GM21447 (cell line): ENCODE measurements around the gene GSG1L2.

Experiments used
- ATAC-seq: cut with Tn5 transposase; IDR thresholded peaks from one replicate; pipeline ENCODE4 v1.9.1; 2021; ENCODE audit not compliant: unreplicated experiment

Gene GSG1L2

GRCh38 chr17:9825641-9826150 is 3.8 kb upstream of the GSG1L2 start, which contains the start of gene GLP2R:
Gene GLP2R, plus strand, starts transcription at chr17:9825924. Its CDS starts 140 bp downstream, at chr17:9826064.
- no peak for ATAC-seq

GRCh38 chr17:9824797-9825338 is 3.0 kb upstream of the GSG1L2 start:
- no peak for ATAC-seq

GRCh38 chr17:9824094-9824493 is 2.2 kb upstream of the GSG1L2 start:
- ATAC-seq = no peak

GRCh38 chr17:9820448-9820847 is 1.4 kb downstream of the GSG1L2 start:
- no peak for ATAC-seq

- no peak for ATAC-seq
Observed at GRCh38 chr17:9818760-9819159, 3.1 kb downstream of the GSG1L2 start.

- no peak for ATAC-seq
Observed at GRCh38 chr17:9817086-9817485, 4.8 kb downstream of the GSG1L2 start.

GRCh38 chr17:9816472-9816871 is 5.4 kb downstream of the GSG1L2 start:
- no peak for ATAC-seq

GRCh38 chr17:9814337-9814945 is 7.4 kb downstream of the GSG1L2 start:
- no peak for ATAC-seq

GRCh38 chr17:9813166-9813565 is 8.7 kb downstream of the GSG1L2 start:
- no peak for ATAC-seq

- no peak for ATAC-seq
Observed at GRCh38 chr17:9811537-9811936, 10.3 kb downstream of the GSG1L2 start.

GRCh38 chr17:9811086-9811485 is 10.8 kb downstream of the GSG1L2 start:
- ATAC-seq = no peak

GRCh38 chr17:9810100-9810949 is 11.6 kb downstream of the GSG1L2 start:
- ATAC-seq = no peak

- ATAC-seq = no peak
Observed at GRCh38 chr17:9809409-9809808, 12.5 kb downstream of the GSG1L2 start.

GRCh38 chr17:9806699-9807098 is 15.2 kb downstream of the GSG1L2 start:
- no peak for ATAC-seq

- ATAC-seq = no peak
Observed at GRCh38 chr17:9805769-9806168, 16.1 kb downstream of the GSG1L2 start.

GRCh38 chr17:9802697-9803096 is 19.2 kb downstream of the GSG1L2 start:
- ATAC-seq = no peak

- no peak for ATAC-seq
Observed at GRCh38 chr17:9802294-9802693, 19.6 kb downstream of the GSG1L2 start.

- ATAC-seq = no peak
Observed at GRCh38 chr17:9801505-9801904, 20.4 kb downstream of the GSG1L2 start.

GRCh38 chr17:9798724-9799123 is 23.2 kb downstream of the GSG1L2 start:
- ATAC-seq = no peak

- ATAC-seq = no peak
Observed at GRCh38 chr17:9798008-9798407, 23.9 kb downstream of the GSG1L2 start.

GRCh38 chr17:9792181-9792840 is 29.6 kb downstream of the GSG1L2 start:
- ATAC-seq = no peak
